SK-N-SH (cell line): ENCODE measurements around the gene PHACTR4. TPM values are rescaled to one million over a fixed set of nuclear protein-coding genes. Genes with fewer than 3 reads are reported as not detected.
"Not testable (repeated sequence)": the region's sequence is repeated elsewhere in the genome, so short reads cannot be mapped to it uniquely, and the experiment has no call there.

Source experiments
- CTCF ChIA-PET: fragments of 300-600, 350-600 bp; formaldehyde crosslinking; extraction: SDS; loops from one replicate; lab custom pipeline; 2021; lab: Yijun Ruan, JAX
- POLR2A ChIA-PET: fragments of 350-600 bp; sonication (Branson Sonifier 250); formaldehyde crosslinking; extraction: SDS; loops from one replicate; lab custom pipeline; 2020; ENCODE audit warnings: antibody characterized with exemption, inconsistent platforms; lab: Yijun Ruan, JAX
- DNase-seq: peaks from one replicate; pipeline ENCODE4 v3.0.0; 2012
- H2AFZ ChIP-seq: fragments of 200-600 bp; sonication (generic); 2 replicates; pipeline ENCODE4 v1.8.1; 2016; ENCODE audit warnings: antibody characterized with exemption, mild to moderate bottlenecking, low read depth
- H3F3A ChIP-seq: fragments of 200-600 bp; sonication (generic); replicated peaks from 2 replicates; pipeline ENCODE3; 2016; ENCODE audit warnings: antibody characterized with exemption, mild to moderate bottlenecking; ENCODE audit not compliant: insufficient read depth
- H3K27ac ChIP-seq, 2 experiments: fragments of 200-500 bp in 1 of 2; fragments of 200-600 bp in 1 of 2; sonication (Bioruptor generic) in 1 of 2; sonication (generic), shearing (Covaris generic) in 1 of 2; 2 replicates each; pipeline versions ENCODE4 v1.5.1 to v1.6.1; 2014 to 2016; ENCODE audit warnings: low read depth in 2 of 2, inconsistent platforms in 1 of 2, low read length in 1 of 2, mild to moderate bottlenecking in 1 of 2, mixed read lengths in 1 of 2
- H3K27me3 ChIP-seq: fragments of 200-600 bp; sonication (generic), shearing (Covaris generic); 2 replicates; pipeline ENCODE4 v1.6.1; 2016; ENCODE audit warnings: mixed run types; ENCODE audit not compliant: insufficient read depth
- H3K36me3 ChIP-seq, 2 experiments: fragments of 200-500 bp in 1 of 2; fragments of 200-600 bp in 1 of 2; sonication (Bioruptor generic) in 1 of 2; sonication (generic) in 1 of 2; replicated peaks in 1 of 2; 2 replicates each; pipeline versions ENCODE3 to v1.5.1; 2014 to 2016; ENCODE audit warnings: low read length in 1 of 2, mild to moderate bottlenecking in 1 of 2; ENCODE audit not compliant: insufficient read depth in 2 of 2, control insufficient read depth in 1 of 2
- H3K4me1 ChIP-seq, 2 experiments: fragments of 200-500 bp in 1 of 2; fragments of 200-600 bp in 1 of 2; sonication (Bioruptor generic) in 1 of 2; sonication (generic), shearing (Covaris generic) in 1 of 2; 2 replicates each; pipeline versions ENCODE4 v1.5.1 to v1.6.1; 2014 to 2016; ENCODE audit warnings: low read depth in 1 of 2, low read length in 1 of 2, mixed run types in 1 of 2; ENCODE audit not compliant: insufficient read depth in 2 of 2, control insufficient read depth in 1 of 2
- H3K4me2 ChIP-seq: fragments of 200-600 bp; sonication (generic), shearing (Covaris generic); 2 replicates; pipeline ENCODE4 v1.6.1; 2017; ENCODE audit warnings: mixed run types
- H3K4me3 ChIP-seq, 2 experiments: fragments of 200-500 bp in 1 of 2; fragments of 200-600 bp in 1 of 2; sonication (Bioruptor generic) in 1 of 2; sonication (generic), shearing (Covaris generic) in 1 of 2; 2 replicates each; pipeline versions ENCODE4 v1.5.1 to v1.8.1; 2014 to 2016; ENCODE audit warnings: low read depth in 2 of 2, inconsistent platforms in 1 of 2, low read length in 1 of 2, mild to moderate bottlenecking in 1 of 2, mixed read lengths in 1 of 2, moderate library complexity in 1 of 2
- H3K79me2 ChIP-seq: fragments of 200-600 bp; sonication (generic); 2 replicates; pipeline ENCODE4 v1.8.1; 2017; ENCODE audit warnings: mild to moderate bottlenecking; ENCODE audit not compliant: insufficient read depth
- H3K9ac ChIP-seq: fragments of 200-600 bp; sonication (generic); 2 replicates; pipeline ENCODE4 v1.6.1; 2017; ENCODE audit warnings: mixed run types
- H3K9me2 ChIP-seq: fragments of 200-600 bp; sonication (generic); 2 replicates; pipeline ENCODE4 v1.6.1; 2017; ENCODE audit warnings: mixed run types
- H3K9me3 ChIP-seq: fragments of 200-600 bp; sonication (generic); 2 replicates; pipeline ENCODE4 v1.6.1; 2017; ENCODE audit warnings: mixed run types, mild to moderate bottlenecking, moderate library complexity
- H4K20me1 ChIP-seq: fragments of 200-600 bp; sonication (generic); 2 replicates; pipeline ENCODE4 v1.6.1; 2017; ENCODE audit warnings: mild to moderate bottlenecking, mixed run types; ENCODE audit not compliant: insufficient read depth
- JUND ChIP-seq: IDR thresholded peaks from 2 replicates; pipeline ENCODE4 v1.4.0; 2012
- NRF1 ChIP-seq: IDR thresholded peaks from 2 replicates; pipeline ENCODE4 v1.6.1; 2012; ENCODE audit warnings: low read depth, mild to moderate bottlenecking, low read length
- RCOR1 ChIP-seq: fragments of 150-350 bp; IDR thresholded peaks from 2 replicates; pipeline ENCODE4 v1.6.1; 2017; ENCODE audit warnings: antibody characterized with exemption, low read length
- RFX5 ChIP-seq: IDR thresholded peaks from 2 replicates; pipeline ENCODE4 v1.6.1; 2012; ENCODE audit warnings: mild to moderate bottlenecking, improper control_type of control experiment, low read length
- RXRA ChIP-seq: IDR thresholded peaks from 2 replicates; pipeline ENCODE4 v1.4.0; 2012; ENCODE audit warnings: low read depth, mild to moderate bottlenecking, borderline replicate concordance
- TAF1 ChIP-seq: IDR thresholded peaks from 2 replicates; pipeline ENCODE4 v1.6.1; 2012; ENCODE audit warnings: low read depth, mild to moderate bottlenecking, low read length, moderate library complexity, borderline replicate concordance
- USF2 ChIP-seq: fragments of 150-350 bp; IDR thresholded peaks from 2 replicates; pipeline ENCODE4 v1.6.1; 2017; ENCODE audit warnings: antibody characterized with exemption, low read length, low read depth, borderline replicate concordance
- YY1 ChIP-seq: IDR thresholded peaks from 2 replicates; pipeline ENCODE4 v1.4.0; 2012; ENCODE audit warnings: low read depth, mild to moderate bottlenecking
- ZBTB33 ChIP-seq: IDR thresholded peaks from 2 replicates; pipeline ENCODE4 v1.4.0; 2012; ENCODE audit warnings: low read depth, borderline replicate concordance
- WGBS: methylation state at CpG from one replicate; pipeline ENCODE4 v1.1.6; 2017; ENCODE audit warnings: low lambda C conversion rate; 5-methylcytosine and 5-hydroxymethylcytosine counted together
- polyA plus RNA-seq, 3 experiments: library from polyadenylated mRNA; depleted of rRNA; stranded (reverse); fragments of >200 nt; gene quantifications; 2 replicates each; pipeline ENCODE4 v1.2.3, GENCODE V29; 2012
- TF ChIP-seq, protein P1 (sequence below): IDR thresholded peaks from 2 replicates; pipeline ENCODE4 v1.4.0; 2012; ENCODE audit warnings: low read depth, borderline replicate concordance
- TF ChIP-seq, protein P2 (sequence below): IDR thresholded peaks from 2 replicates; pipeline ENCODE4 v1.6.1; 2012; ENCODE audit warnings: mild to moderate bottlenecking, low read depth, low read length, moderate library complexity
- TF ChIP-seq, protein P3 (sequence below): fragments of 150-350 bp; IDR thresholded peaks from 2 replicates; pipeline ENCODE4 v1.6.1; 2016; ENCODE audit warnings: mild to moderate bottlenecking, low read depth, low read length

The PHACTR4 gene
- polyA plus RNA-seq, 1 of the 3 experiments (the other 2 are of a cell fraction) = 9.8 TPM

DNA sequence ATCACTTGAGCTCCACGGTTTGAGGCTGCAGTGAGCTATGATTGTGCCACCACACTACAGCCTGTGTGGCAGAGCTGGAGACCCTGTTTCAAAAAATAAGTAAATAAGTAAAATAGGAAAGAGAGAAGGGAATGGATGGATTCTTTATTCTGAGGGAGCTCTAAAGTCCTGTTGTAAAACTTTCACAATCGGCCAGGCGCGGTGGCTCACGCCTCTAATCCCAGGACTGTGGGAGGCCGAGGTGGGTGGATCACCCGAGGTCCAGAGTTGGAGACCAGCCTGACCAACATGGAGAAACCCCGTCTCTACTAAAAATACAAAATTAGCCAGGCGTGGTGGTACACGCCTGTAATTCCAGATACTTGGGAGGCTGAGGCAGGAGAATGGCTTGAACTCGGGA, 6.1 kb downstream of the PHACTR4 start:
- 96% methylated on average over 11 of the region's 11 CpGs for WGBS
- CTCF ChIA-PET = interaction anchor here (0.7 to 0.8 kb wide), 2 partner anchors 16 to 227 kb away, joined by 3 read pairs; no protein-coding TSS in a partner anchor
- H3K36me3 ChIP-seq, H3K4me2 ChIP-seq, H2AFZ ChIP-seq, H3K9me3 ChIP-seq, H3K9ac ChIP-seq, H4K20me1 ChIP-seq, H3K9me2 ChIP-seq, POLR2A ChIA-PET, H3K4me3 ChIP-seq, DNase-seq, H3K27me3 ChIP-seq: not testable (repeated sequence)
- peaks cover 97% of the 10 kb centered on the region for H3K79me2 ChIP-seq
- peaks cover 27% of the 10 kb centered on the region for H3F3A ChIP-seq
- H3K4me1 ChIP-seq = peaks cover 5 to 14% of the 10 kb centered on the region in 2 experiments; a peak in 2 of 4 replicates
- 0 out of 4 replicates have a peak overlapping the region, but pooled peaks of 1 of the 2 experiments have one; percentile 18 for H3K27ac ChIP-seq

DNA sequence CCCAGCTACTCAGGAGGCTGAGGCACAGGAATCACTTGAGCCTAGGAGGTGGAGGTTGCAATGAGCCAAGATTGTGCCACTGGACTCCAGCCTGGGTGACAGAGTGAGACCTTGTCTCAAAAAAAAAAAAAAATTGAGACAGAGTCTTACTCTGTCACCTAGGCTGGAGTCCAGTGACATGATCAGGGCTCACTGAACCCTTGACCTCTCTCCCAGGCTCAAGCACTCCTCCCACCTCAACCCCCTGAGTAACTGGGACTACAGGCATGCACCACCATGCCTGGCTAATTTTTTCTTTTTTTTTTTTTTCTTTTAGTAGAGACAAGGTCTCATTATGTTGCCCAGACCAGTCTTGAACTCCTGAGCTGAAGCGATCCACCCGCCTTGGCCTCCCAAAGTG, 6.7 kb downstream of the PHACTR4 start:
- H4K20me1 ChIP-seq, H3K9ac ChIP-seq, DNase-seq, H3K27me3 ChIP-seq, H3K9me3 ChIP-seq, H2AFZ ChIP-seq, H3K4me2 ChIP-seq, H3K36me3 ChIP-seq, H3K9me2 ChIP-seq, H3K27ac ChIP-seq, H3K4me3 ChIP-seq: not testable (repeated sequence)
- 100% methylated on average over 2 of the region's 2 CpGs for WGBS
- ChIA-PET POLR2A (interaction anchor here (0.8 kb wide), 1 partner anchor 205 kb away, joined by 3 read pairs; no protein-coding TSS in a partner anchor), CTCF (interaction anchor here (0.7 kb wide), 1 partner anchor 17 kb away, joined by 3 read pairs; no protein-coding TSS in a partner anchor)
- H3K79me2 ChIP-seq = peaks cover 97% of the 10 kb centered on the region
- peaks cover 0 to 14% of the 10 kb centered on the region in 2 experiments; a peak in 2 of 4 replicates for H3K4me1 ChIP-seq
- H3F3A ChIP-seq = peaks cover 24% of the 10 kb centered on the region

DNA sequence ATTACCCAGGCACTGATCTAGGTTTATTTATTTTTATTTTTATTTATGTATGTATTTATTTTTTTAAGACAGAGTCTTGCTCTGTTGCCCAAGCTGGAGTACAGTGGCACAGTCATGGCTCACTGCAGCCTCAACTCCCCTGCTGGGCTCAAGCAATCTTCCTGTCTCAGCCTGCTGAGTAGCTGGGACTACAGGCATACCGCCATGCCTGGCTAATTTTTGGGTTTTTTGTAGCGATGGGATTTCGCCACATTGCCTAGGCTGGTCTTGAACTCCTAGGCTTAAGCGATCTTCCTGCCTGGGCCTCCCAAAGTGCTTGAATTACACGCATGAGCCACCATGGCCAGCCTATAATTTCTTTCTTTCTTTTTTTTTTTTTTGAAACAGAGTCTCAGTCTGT, 9.4 kb downstream of the PHACTR4 start:
- ChIA-PET CTCF (interaction anchor here (0.6 to 1.3 kb wide), 2 partner anchors 20 to 118 kb away, joined by 3 to 8 read pairs; no protein-coding TSS in a partner anchor), POLR2A (no interaction called here)
- H3K4me2 ChIP-seq = no peak overlapping the region
- H3K4me3 ChIP-seq = no peak overlapping the region
- no peak overlapping the region for H3K27ac ChIP-seq
- H3K27me3 ChIP-seq = no peaks in the 10 kb centered on the region
- WGBS = 97% methylated on average over 5 of the region's 5 CpGs
- no peaks in the 10 kb centered on the region for H3K9me2 ChIP-seq
- H3K4me1 ChIP-seq = no peaks in the 10 kb centered on the region; a peak in 1 of 4 replicates
- H3F3A ChIP-seq = peaks cover 13% of the 10 kb centered on the region
- H4K20me1 ChIP-seq = peaks cover 4% of the 10 kb centered on the region; the same call in 1 of the 2 replicates
- H3K9ac ChIP-seq = no peak overlapping the region
- DNase-seq = no peak
- peaks cover 97% of the 10 kb centered on the region for H3K79me2 ChIP-seq
- H3K9me3 ChIP-seq = no peaks in the 10 kb centered on the region
- H2AFZ ChIP-seq = no peak overlapping the region
- no peaks in the 10 kb centered on the region for H3K36me3 ChIP-seq
- TF ChIP-seq TAF1 = no peak
- TF ChIP-seq, protein P1, sequence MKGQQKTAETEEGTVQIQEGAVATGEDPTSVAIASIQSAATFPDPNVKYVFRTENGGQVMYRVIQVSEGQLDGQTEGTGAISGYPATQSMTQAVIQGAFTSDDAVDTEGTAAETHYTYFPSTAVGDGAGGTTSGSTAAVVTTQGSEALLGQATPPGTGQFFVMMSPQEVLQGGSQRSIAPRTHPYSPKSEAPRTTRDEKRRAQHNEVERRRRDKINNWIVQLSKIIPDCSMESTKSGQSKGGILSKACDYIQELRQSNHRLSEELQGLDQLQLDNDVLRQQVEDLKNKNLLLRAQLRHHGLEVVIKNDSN = no peak
- TF ChIP-seq, protein P2, sequence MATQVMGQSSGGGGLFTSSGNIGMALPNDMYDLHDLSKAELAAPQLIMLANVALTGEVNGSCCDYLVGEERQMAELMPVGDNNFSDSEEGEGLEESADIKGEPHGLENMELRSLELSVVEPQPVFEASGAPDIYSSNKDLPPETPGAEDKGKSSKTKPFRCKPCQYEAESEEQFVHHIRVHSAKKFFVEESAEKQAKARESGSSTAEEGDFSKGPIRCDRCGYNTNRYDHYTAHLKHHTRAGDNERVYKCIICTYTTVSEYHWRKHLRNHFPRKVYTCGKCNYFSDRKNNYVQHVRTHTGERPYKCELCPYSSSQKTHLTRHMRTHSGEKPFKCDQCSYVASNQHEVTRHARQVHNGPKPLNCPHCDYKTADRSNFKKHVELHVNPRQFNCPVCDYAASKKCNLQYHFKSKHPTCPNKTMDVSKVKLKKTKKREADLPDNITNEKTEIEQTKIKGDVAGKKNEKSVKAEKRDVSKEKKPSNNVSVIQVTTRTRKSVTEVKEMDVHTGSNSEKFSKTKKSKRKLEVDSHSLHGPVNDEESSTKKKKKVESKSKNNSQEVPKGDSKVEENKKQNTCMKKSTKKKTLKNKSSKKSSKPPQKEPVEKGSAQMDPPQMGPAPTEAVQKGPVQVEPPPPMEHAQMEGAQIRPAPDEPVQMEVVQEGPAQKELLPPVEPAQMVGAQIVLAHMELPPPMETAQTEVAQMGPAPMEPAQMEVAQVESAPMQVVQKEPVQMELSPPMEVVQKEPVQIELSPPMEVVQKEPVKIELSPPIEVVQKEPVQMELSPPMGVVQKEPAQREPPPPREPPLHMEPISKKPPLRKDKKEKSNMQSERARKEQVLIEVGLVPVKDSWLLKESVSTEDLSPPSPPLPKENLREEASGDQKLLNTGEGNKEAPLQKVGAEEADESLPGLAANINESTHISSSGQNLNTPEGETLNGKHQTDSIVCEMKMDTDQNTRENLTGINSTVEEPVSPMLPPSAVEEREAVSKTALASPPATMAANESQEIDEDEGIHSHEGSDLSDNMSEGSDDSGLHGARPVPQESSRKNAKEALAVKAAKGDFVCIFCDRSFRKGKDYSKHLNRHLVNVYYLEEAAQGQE = no peak
- no peak for TF ChIP-seq NRF1
- TF ChIP-seq, protein P3, sequence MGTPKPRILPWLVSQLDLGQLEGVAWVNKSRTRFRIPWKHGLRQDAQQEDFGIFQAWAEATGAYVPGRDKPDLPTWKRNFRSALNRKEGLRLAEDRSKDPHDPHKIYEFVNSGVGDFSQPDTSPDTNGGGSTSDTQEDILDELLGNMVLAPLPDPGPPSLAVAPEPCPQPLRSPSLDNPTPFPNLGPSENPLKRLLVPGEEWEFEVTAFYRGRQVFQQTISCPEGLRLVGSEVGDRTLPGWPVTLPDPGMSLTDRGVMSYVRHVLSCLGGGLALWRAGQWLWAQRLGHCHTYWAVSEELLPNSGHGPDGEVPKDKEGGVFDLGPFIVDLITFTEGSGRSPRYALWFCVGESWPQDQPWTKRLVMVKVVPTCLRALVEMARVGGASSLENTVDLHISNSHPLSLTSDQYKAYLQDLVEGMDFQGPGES = no peak
- no peak for TF ChIP-seq ZBTB33
- TF ChIP-seq JUND = no peak
- no peak for TF ChIP-seq RXRA
- no peak for TF ChIP-seq USF2
- TF ChIP-seq RCOR1 = no peak
- TF ChIP-seq YY1 = no peak
- no peak for TF ChIP-seq RFX5
